ENCODE measurements around the gene PCDHGB3. TPM values are rescaled to one million over a fixed set of nuclear protein-coding genes. Genes with fewer than 3 reads are reported as not detected.

PCDHGB3 gene
- total and polyA plus RNA-seq, 2 experiments from 2014 or later, result 0.27 to 0.71 TPM

- DNase-seq (ENCODE audit: low read depth in 1 of 2, low spot score in 1 of 2), result no peak
- TF ChIP-seq CTCF (IDR thresholded peaks at IDR 0.05; ENCODE audit: low read depth, low read length), result no peak
- H3K27ac ChIP-seq, result no peak overlapping the region
- H3K27me3 ChIP-seq, result no peaks in the 10 kb centered on the region
- peaks cover 3% of the 10 kb centered on the region for H3K9me3 ChIP-seq (ENCODE audit: low read depth)
- H3K4me1 ChIP-seq (ENCODE audit: low read depth), result no peaks in the 10 kb centered on the region
- H3K4me3 ChIP-seq, result no peak overlapping the region
- no peaks in the 10 kb centered on the region for H3K36me3 ChIP-seq
These were observed 13.9 kb upstream of the PCDHGB3 start for GRCh38 chr5:141356133-141356532.

- Histone ChIP-seq H3K4me3 (no peak overlapping the region), H3K27me3 (no peaks in the 10 kb centered on the region), H3K4me1 (ENCODE audit: low read depth) (no peaks in the 10 kb centered on the region), H3K9me3 (ENCODE audit: low read depth) (peaks cover 3% of the 10 kb centered on the region), H3K27ac (no peak overlapping the region), H3K36me3 (no peaks in the 10 kb centered on the region)
- no peak for DNase-seq (ENCODE audit: low read depth in 1 of 2, low spot score in 1 of 2)
- no peak for TF ChIP-seq CTCF (IDR thresholded peaks at IDR 0.05; ENCODE audit: low read depth, low read length)
These were observed 13.1 kb upstream of the PCDHGB3 start for GRCh38 chr5:141356950-141357349.

- H3K4me1 ChIP-seq (ENCODE audit: low read depth), result no peaks in the 10 kb centered on the region
- H3K27me3 ChIP-seq, result no peaks in the 10 kb centered on the region
- H3K27ac ChIP-seq, result no peak within 1 kb of the TSS
- peak; percentile 30 for TF ChIP-seq CTCF (IDR thresholded peaks at IDR 0.05; ENCODE audit: low read depth, low read length)
- peaks cover 3% of the 10 kb centered on the region for H3K9me3 ChIP-seq (ENCODE audit: low read depth)
- no peak within 1 kb of the TSS for H3K4me3 ChIP-seq
- H3K36me3 ChIP-seq, result no peaks in the 10 kb centered on the region
- DNase-seq (ENCODE audit: low read depth in 1 of 2, low spot score in 1 of 2), result peak; percentile 3 to 40
These were observed 10.1 kb upstream of the PCDHGB3 start, which contains the start of gene PCDHGB2 for GRCh38 chr5:141359790-141360426. TSS of gene PCDHGB2 (plus strand) at chr5:141359994. CDS start at chr5:141360136, 142 bp downstream.

DNA sequence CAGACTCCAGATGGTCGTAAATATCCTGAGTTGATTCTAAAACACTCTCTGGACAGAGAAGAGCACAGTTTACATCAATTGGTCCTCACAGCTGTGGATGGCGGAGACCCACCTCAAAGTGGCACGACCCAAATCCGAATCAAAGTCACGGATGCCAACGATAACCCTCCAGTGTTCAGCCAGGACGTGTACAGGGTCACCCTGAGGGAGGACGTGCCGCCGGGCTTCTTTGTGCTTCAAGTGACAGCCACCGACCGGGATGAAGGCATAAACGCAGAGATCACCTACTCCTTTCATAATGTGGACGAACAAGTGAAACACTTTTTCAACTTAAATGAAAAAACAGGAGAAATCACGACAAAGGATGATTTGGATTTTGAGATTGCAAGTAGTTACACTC lies 9.4 kb upstream of the PCDHGB3 start:
- Histone ChIP-seq H3K9me3 (ENCODE audit: low read depth) (peaks cover 3% of the 10 kb centered on the region), H3K4me3 (no peak overlapping the region), H3K4me1 (ENCODE audit: low read depth) (no peaks in the 10 kb centered on the region), H3K27me3 (no peaks in the 10 kb centered on the region), H3K27ac (no peak overlapping the region), H3K36me3 (no peaks in the 10 kb centered on the region)
- no peak for DNase-seq (ENCODE audit: low read depth in 1 of 2, low spot score in 1 of 2)
- TF ChIP-seq CTCF (IDR thresholded peaks at IDR 0.05; ENCODE audit: low read depth, low read length), result no peak

DNA sequence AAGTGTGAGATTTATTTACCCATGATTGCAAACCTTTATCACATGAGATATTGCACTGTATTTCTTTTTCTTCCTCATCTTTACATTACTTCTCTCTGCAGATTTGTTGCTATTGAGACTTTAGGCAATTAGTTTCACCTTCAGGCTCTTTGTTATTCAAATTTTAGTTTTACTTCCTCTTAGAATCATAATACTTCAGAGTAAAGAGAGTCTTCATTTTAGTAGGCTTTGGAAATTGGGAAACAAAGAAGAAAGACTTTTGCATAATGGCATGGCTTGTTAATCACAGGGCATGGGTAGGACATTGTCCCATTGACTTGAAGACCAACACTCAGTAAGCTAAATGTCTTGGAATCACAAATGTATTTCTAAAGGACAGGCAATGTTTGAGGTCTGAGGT lies 7.3 kb upstream of the PCDHGB3 start:
- H3K27me3 ChIP-seq, result no peaks in the 10 kb centered on the region
- no peak overlapping the region for H3K4me3 ChIP-seq
- H3K36me3 ChIP-seq, result no peaks in the 10 kb centered on the region
- DNase-seq (ENCODE audit: low read depth in 1 of 2, low spot score in 1 of 2), result no peak
- peaks cover 3% of the 10 kb centered on the region for H3K9me3 ChIP-seq (ENCODE audit: low read depth)
- H3K4me1 ChIP-seq (ENCODE audit: low read depth), result no peaks in the 10 kb centered on the region
- no peak for TF ChIP-seq CTCF (IDR thresholded peaks at IDR 0.05; ENCODE audit: low read depth, low read length)
- H3K27ac ChIP-seq, result no peak overlapping the region
